ENCODE measurements around the gene SLC35D1.

DNA sequence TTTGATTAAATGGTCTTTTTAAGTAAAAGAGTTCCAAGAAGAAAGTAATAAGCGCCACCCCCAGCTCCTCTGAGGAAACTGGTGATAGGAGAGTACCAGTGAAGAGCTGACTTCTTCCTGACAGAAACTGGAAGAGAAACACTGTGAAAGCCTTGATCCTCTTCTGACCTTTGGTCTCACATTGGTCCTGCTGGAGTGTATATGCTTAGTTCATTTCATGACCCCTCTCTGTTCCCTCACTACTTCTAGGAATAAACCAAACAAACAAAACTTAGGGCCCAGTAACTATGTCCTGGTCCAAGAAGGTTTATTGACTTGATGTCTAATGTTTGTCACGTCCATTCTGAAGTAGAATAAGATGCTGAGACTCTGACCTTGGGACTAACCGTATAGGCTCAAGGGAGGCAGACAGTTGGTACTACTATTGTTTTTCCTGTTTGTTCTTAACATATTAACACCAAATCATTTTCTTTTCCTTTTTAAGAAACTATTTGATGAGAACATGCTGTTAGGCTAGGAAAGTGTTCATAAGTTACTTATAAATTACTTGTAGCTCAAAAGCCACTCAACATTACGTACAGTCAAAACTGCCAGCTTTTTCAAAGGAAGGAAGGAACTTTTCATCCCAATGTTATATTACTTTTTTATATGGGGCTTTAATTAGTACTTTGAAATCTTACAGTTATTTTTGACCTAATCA lies 71.2 kb downstream of the SLC35D1 start:
- TF ChIP-seq, protein P1, sequence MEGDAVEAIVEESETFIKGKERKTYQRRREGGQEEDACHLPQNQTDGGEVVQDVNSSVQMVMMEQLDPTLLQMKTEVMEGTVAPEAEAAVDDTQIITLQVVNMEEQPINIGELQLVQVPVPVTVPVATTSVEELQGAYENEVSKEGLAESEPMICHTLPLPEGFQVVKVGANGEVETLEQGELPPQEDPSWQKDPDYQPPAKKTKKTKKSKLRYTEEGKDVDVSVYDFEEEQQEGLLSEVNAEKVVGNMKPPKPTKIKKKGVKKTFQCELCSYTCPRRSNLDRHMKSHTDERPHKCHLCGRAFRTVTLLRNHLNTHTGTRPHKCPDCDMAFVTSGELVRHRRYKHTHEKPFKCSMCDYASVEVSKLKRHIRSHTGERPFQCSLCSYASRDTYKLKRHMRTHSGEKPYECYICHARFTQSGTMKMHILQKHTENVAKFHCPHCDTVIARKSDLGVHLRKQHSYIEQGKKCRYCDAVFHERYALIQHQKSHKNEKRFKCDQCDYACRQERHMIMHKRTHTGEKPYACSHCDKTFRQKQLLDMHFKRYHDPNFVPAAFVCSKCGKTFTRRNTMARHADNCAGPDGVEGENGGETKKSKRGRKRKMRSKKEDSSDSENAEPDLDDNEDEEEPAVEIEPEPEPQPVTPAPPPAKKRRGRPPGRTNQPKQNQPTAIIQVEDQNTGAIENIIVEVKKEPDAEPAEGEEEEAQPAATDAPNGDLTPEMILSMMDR (IDR thresholded peaks at IDR 0.05), result no peak
- TF ChIP-seq ZFX (IDR thresholded peaks at IDR 0.05; ENCODE audit: borderline replicate concordance), result no peak
